Measurements from ENCODE around the gene ATP9A.

- TF ChIP-seq, protein P1, sequence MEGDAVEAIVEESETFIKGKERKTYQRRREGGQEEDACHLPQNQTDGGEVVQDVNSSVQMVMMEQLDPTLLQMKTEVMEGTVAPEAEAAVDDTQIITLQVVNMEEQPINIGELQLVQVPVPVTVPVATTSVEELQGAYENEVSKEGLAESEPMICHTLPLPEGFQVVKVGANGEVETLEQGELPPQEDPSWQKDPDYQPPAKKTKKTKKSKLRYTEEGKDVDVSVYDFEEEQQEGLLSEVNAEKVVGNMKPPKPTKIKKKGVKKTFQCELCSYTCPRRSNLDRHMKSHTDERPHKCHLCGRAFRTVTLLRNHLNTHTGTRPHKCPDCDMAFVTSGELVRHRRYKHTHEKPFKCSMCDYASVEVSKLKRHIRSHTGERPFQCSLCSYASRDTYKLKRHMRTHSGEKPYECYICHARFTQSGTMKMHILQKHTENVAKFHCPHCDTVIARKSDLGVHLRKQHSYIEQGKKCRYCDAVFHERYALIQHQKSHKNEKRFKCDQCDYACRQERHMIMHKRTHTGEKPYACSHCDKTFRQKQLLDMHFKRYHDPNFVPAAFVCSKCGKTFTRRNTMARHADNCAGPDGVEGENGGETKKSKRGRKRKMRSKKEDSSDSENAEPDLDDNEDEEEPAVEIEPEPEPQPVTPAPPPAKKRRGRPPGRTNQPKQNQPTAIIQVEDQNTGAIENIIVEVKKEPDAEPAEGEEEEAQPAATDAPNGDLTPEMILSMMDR (IDR thresholded peaks at IDR 0.05): no peak
- TF ChIP-seq POLR2A (IDR thresholded peaks at IDR 0.05): no peak
These were observed 184.7 kb downstream of the ATP9A start for GRCh38 chr20:51583499-51583898.
